OCI-LY3 (cell line): ENCODE data around the gene SYT2.
"Not testable (repeated sequence)": the region's sequence is repeated elsewhere in the genome, so short reads cannot be mapped to it uniquely, and the experiment has no call there.

Source experiments
- H2AFZ ChIP-seq: fragments of 200-600, 300-600 bp; shearing (Covaris generic); 2 replicates; pipeline ENCODE4 v1.6.0; 2014; ENCODE audit warnings: antibody characterized with exemption, low read depth, low read length
- H3K27ac ChIP-seq: fragments of 200-600, 300-600 bp; sonication (generic); 2 replicates; pipeline ENCODE4 v1.5.1; 2014; ENCODE audit warnings: mild to moderate bottlenecking, low read length, moderate library complexity, mixed read lengths
- H3K27me3 ChIP-seq: fragments of 200-600, 300-600 bp; sonication (generic); 2 replicates; pipeline ENCODE4 v1.6.1; 2014; ENCODE audit warnings: low read depth, low read length, mixed read lengths
- H3K36me3 ChIP-seq: fragments of 200-600, 300-600 bp; sonication (generic); replicated peaks from 2 replicates; pipeline ENCODE3; 2014; ENCODE audit warnings: low read depth, low read length, mixed read lengths
- H3K4me1 ChIP-seq: fragments of 300-600, 200-600 bp; sonication (generic); 2 replicates; pipeline ENCODE4 v1.6.1; 2014; ENCODE audit warnings: low read length, mixed read lengths
- H3K4me2 ChIP-seq: fragments of 200-600, 300-600 bp; sonication (generic); 2 replicates; pipeline ENCODE4 v1.6.1; 2014; ENCODE audit warnings: low read length, mixed read lengths
- H3K4me3 ChIP-seq: fragments of 300-600, 200-600 bp; sonication (generic); 2 replicates; pipeline ENCODE4 v1.5.1; 2014; ENCODE audit warnings: antibody characterized with exemption, mild to moderate bottlenecking, low read length, moderate library complexity
- H3K79me2 ChIP-seq: fragments of 300-600, 200-600 bp; shearing (Covaris generic); 2 replicates; pipeline ENCODE4 v1.6.1; 2014; ENCODE audit warnings: mild to moderate bottlenecking, low read length, mixed read lengths
- H3K9ac ChIP-seq: fragments of 300-600, 200-600 bp; shearing (Covaris generic); 2 replicates; pipeline ENCODE4 v1.6.0; 2014; ENCODE audit warnings: mild to moderate bottlenecking, low read length, moderate library complexity
- H3K9me3 ChIP-seq: fragments of 200-600, 300-600 bp; shearing (Covaris generic); 2 replicates; pipeline ENCODE4 v1.6.1; 2014; ENCODE audit warnings: low read length, mixed read lengths; ENCODE audit not compliant: insufficient read depth
- H4K20me1 ChIP-seq: fragments of 200-600, 300-600 bp; sonication (generic); 2 replicates; pipeline ENCODE4 v1.6.1; 2016; ENCODE audit warnings: low read length, mixed read lengths; ENCODE audit not compliant: insufficient read depth
- CTCF ChIP-seq: fragments of 200-600, 300-600 bp; sonication (generic); IDR thresholded peaks from 2 replicates; pipeline ENCODE4 v1.5.1; 2014; ENCODE audit warnings: antibody characterized with exemption, low read length, low read depth
- EZH2phosphoT487 ChIP-seq: fragments of 200-600 bp; shearing (Covaris generic); IDR thresholded peaks from 2 replicates; pipeline ENCODE4 v1.6.1; 2018; ENCODE audit warnings: antibody characterized with exemption, mixed run types, low read depth

SYT2 gene

GRCh38 chr1:202723708-202724107 is 13.5 kb upstream of the SYT2 start:
- no peak overlapping the region for H3K4me2 ChIP-seq
- H3K27me3 ChIP-seq = 0 out of 2 replicates have a peak, but pooled peaks cover 3% of the 10 kb centered on the region
- H3K9me3 ChIP-seq = no peaks in the 10 kb centered on the region
- H3K9ac ChIP-seq = no peak overlapping the region
- H4K20me1 ChIP-seq = 0 out of 2 replicates have a peak, but pooled peaks cover 3% of the 10 kb centered on the region
- H3K36me3 ChIP-seq = peaks cover 24% of the 10 kb centered on the region
- H2AFZ ChIP-seq = no peak overlapping the region
- H3K4me1 ChIP-seq = no peaks in the 10 kb centered on the region
- no peaks in the 10 kb centered on the region for H3K79me2 ChIP-seq
- TF ChIP-seq EZH2phosphoT487 (no peak), CTCF (no peak)
- H3K27ac ChIP-seq = no peak overlapping the region
- H3K4me3 ChIP-seq = no peak overlapping the region

- H3K4me3 ChIP-seq, H3K4me2 ChIP-seq, H3K27ac ChIP-seq, H3K9me3 ChIP-seq, H4K20me1 ChIP-seq, H3K4me1 ChIP-seq, H3K9ac ChIP-seq, H3K79me2 ChIP-seq, H3K27me3 ChIP-seq, H2AFZ ChIP-seq: not testable (repeated sequence)
- peaks cover 19% of the 10 kb centered on the region for H3K36me3 ChIP-seq
These were observed 12.8 kb upstream of the SYT2 start for GRCh38 chr1:202723046-202723445.

- Histone ChIP-seq H3K27me3 (peaks cover 43% of the 10 kb centered on the region), H2AFZ (no peak overlapping the region), H3K4me2 (no peak overlapping the region), H3K36me3 (no peaks in the 10 kb centered on the region), H3K79me2 (no peaks in the 10 kb centered on the region), H3K4me3 (no peak overlapping the region), H3K9me3 (no peaks in the 10 kb centered on the region), H3K9ac (no peak overlapping the region), H3K4me1 (no peaks in the 10 kb centered on the region), H3K27ac (no peak overlapping the region), H4K20me1 (no peaks in the 10 kb centered on the region)
- TF ChIP-seq EZH2phosphoT487 (no peak), CTCF (no peak)
These were observed 6.4 kb upstream of the SYT2 start for GRCh38 chr1:202716654-202717053.

- not testable (repeated sequence) for H3K4me2 ChIP-seq, H3K27ac ChIP-seq, H4K20me1 ChIP-seq, H3K4me1 ChIP-seq, H3K36me3 ChIP-seq, H3K9me3 ChIP-seq, H3K79me2 ChIP-seq, H3K9ac ChIP-seq, H2AFZ ChIP-seq, H3K4me3 ChIP-seq
- peaks cover 47% of the 10 kb centered on the region for H3K27me3 ChIP-seq
These were observed 3.9 kb upstream of the SYT2 start for GRCh38 chr1:202714202-202714601.

GRCh38 chr1:202713110-202713509 is 2.9 kb upstream of the SYT2 start:
- Histone ChIP-seq H3K4me3 (no peak overlapping the region), H3K9ac (no peak overlapping the region), H3K4me2 (no peak overlapping the region), H4K20me1 (no peaks in the 10 kb centered on the region), H3K9me3 (no peaks in the 10 kb centered on the region), H3K4me1 (no peaks in the 10 kb centered on the region), H3K79me2 (no peaks in the 10 kb centered on the region), H3K27ac (no peak overlapping the region), H2AFZ (no peak overlapping the region), H3K27me3 (peaks cover 48% of the 10 kb centered on the region), H3K36me3 (no peaks in the 10 kb centered on the region)
- TF ChIP-seq EZH2phosphoT487 (no peak), CTCF (no peak)
